Muscle of leg (tissue), 11 donors: ENCODE data around the gene TLK2. TPM values are rescaled to one million over a fixed set of nuclear protein-coding genes. Genes with fewer than 3 reads are reported as not detected.

Experiments
- DNase-seq: peaks from one replicate; pipeline ENCODE4 v3.0.0; 2013
- H3K27ac ChIP-seq: one replicate; pipeline ENCODE4 v1.5.1; 2013; ENCODE audit warnings: mild to moderate bottlenecking, low read length, control low read depth
- H3K27me3 ChIP-seq: one replicate; pipeline ENCODE4 v1.6.1; 2013; ENCODE audit warnings: low read length; ENCODE audit not compliant: control insufficient read depth, insufficient read depth
- H3K36me3 ChIP-seq: one replicate; pipeline ENCODE4 v1.6.1; 2013; ENCODE audit warnings: low read length; ENCODE audit not compliant: control insufficient read depth, insufficient read depth
- H3K4me1 ChIP-seq: one replicate; pipeline ENCODE4 v1.6.1; 2013; ENCODE audit warnings: low read length; ENCODE audit not compliant: control insufficient read depth, insufficient read depth
- H3K4me3 ChIP-seq: one replicate; pipeline ENCODE4 v1.5.1; 2013; ENCODE audit warnings: low read length, control low read depth
- H3K9me3 ChIP-seq: replicated peaks from 2 replicates; pipeline ENCODE4 v1.6.1; 2013; ENCODE audit warnings: low read depth, low read length; ENCODE audit not compliant: control insufficient read depth
- WGBS: methylation state at CpG from one replicate; pipeline ENCODE4 v1.1.5; 2013; ENCODE audit warnings: missing lambda C conversion rate; ENCODE audit not compliant: insufficient coverage; 5-methylcytosine and 5-hydroxymethylcytosine counted together
- polyA plus RNA-seq, 8 donors: library from polyadenylated mRNA; unstranded; fragments of 120-200 nt; gene quantifications; one replicate each; pipeline versions ENCODE4 v1.2.1 to v1.2.3, GENCODE V29; 2013; ENCODE audit warnings: inconsistent platforms in 1 of 8, low replicate concordance in 1 of 8; ENCODE audit not compliant: insufficient read length in 8 of 8, insufficient read depth in 1 of 8
- total RNA-seq: library from RNA; stranded (reverse); fragments of 120-200 nt; gene quantifications from one replicate; pipeline ENCODE4 v1.2.4, GENCODE V29; 2013

Gene TLK2
- total and polyA plus RNA-seq, 9 donors: 36.8 to 51.8 (median 43.8) TPM

DNA sequence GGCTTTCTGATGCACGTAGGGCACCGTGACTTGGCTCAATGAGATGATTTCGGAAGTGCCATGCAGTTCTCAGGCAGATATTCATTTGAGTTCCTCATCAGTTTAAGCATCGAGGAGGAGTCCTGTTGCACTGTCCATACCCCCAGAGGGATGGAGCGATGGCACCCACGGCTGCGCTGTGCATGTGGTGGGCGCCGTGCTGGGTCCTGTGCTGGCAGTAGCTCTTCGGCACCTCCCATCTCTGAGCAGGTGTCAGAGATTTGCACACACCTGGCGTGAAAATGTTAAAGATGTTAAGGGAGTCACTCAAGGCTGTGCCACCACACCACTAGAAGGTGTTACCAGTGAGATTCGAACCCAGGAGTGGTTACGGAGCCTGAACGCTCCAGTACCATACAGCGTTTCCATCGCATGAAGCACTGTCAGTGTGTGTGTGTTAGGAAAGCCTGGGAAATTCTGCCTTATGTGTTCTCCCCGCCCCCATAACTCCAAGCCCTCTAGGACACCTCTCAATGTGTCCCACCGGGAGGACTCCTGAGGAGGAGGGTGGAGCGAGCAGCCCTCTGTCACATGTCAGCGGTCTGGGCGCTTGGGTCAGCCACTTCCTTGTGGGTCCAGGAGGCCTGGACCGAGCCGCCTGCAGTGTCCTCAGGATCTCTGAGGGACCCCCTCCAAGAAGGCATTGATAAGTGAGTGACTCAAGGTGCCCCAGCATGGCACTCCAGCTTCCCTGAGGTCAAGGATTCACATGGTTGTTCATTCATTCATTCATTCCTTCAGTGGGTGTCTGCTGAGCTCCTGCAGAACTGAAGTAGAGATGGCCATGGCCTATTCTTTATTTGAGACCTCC, 152.7 kb downstream of the TLK2 start:
- Histone ChIP-seq H3K4me1 (peaks cover 42% of the 10 kb centered on the region), H3K27me3 (peaks cover 6% of the 10 kb centered on the region), H3K36me3 (peaks cover 2% of the 10 kb centered on the region), H3K27ac (no peak overlapping the region), H3K9me3 (no peaks in the 10 kb centered on the region), H3K4me3 (no peak overlapping the region)
- 84% methylated on average over 12 of the region's 23 CpGs for WGBS
- DNase-seq: no peak

GRCh38 chr17:62631936-62632924, 153.6 kb downstream of the TLK2 start:
- Histone ChIP-seq H3K36me3 (peaks cover 2% of the 10 kb centered on the region), H3K27ac (no peak overlapping the region), H3K9me3 (no peaks in the 10 kb centered on the region), H3K4me1 (peaks cover 33% of the 10 kb centered on the region), H3K27me3 (peaks cover 1% of the 10 kb centered on the region), H3K4me3 (no peak overlapping the region)
- DNase-seq: no peak
- WGBS: 47% methylated on average over 20 of the region's 27 CpGs

DNA sequence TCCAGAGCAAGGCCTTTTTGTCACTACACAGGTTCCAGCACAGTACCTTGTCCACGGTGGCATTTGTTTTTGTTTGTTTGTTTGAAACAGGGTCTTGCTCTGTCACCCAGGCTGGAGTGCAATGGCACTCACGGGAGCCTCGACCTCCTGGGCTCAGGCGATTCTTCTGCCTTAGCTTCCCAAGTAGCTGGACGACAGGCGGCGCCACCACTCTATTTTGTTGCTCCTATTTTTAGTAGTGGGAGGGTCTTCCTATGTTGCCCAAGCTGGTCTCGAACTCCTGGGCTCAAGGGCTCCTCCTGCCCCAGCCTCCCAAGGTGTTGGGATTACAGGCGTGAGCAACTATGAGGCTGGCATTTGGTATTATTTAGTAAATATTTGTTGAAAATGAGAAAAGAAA, 159.2 kb downstream of the TLK2 start:
- no peaks in the 10 kb centered on the region for H3K27me3 ChIP-seq

DNA sequence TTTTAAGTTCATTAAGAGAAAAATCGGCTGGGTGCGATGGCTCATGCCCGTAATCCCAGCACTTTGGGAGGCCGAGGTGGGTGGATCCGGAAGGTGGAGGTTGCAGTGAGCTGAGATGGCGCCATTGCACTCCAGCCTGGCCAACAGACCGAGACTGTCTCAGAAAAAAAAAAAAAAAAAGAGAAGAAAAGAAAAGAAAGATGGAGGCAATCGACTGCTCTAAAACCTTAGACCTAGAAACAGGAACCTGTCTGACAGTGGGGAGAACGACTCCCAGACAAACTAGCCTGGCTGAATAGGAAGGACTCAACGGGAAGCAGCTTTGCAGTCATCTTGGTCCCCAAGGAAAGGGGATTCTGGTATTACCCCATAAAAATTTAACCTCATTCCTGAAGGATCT, 162.5 kb downstream of the TLK2 start:
- no peak overlapping the region for H3K4me3 ChIP-seq
- H3K9me3 ChIP-seq: no peaks in the 10 kb centered on the region
- H3K27me3 ChIP-seq: no peaks in the 10 kb centered on the region
- H3K4me1 ChIP-seq: no peaks in the 10 kb centered on the region
- H3K27ac ChIP-seq: no peak overlapping the region
- H3K36me3 ChIP-seq: no peaks in the 10 kb centered on the region
- 83% methylated on average over 7 of the region's 10 CpGs for WGBS
- DNase-seq: no peak

More for the DNA sequence above, 159.2 kb downstream of the TLK2 start:
- no peak overlapping the region for H3K4me3 ChIP-seq
- no peak for DNase-seq
- no peak overlapping the region for H3K27ac ChIP-seq
- no CpG with 5 or more reads among the region's 9 CpGs for WGBS
- no peaks in the 10 kb centered on the region for H3K36me3 ChIP-seq
- H3K4me1 ChIP-seq: peaks cover 3% of the 10 kb centered on the region
- no peaks in the 10 kb centered on the region for H3K9me3 ChIP-seq

DNA sequence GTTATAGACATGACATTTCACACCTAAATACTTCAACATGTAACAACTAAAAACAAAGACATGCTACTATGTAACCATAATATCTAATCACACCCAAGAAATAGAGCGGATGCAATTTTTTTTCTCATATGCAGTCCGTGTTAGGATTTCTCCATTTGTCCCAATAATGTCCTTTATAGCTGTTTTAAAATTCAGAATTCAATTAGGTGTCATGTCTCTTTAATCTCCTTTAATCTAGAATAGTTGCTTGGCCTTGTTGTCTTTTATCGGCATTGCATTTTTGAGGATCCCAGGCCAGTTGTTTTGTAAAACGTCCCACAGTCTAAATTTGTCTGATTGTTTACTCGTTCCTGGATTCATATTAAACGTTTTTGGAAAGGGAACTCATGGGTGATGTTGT, 163.3 kb downstream of the TLK2 start:
- no CpG with 5 or more reads among the region's 6 CpGs for WGBS
- Histone ChIP-seq H3K27me3 (no peaks in the 10 kb centered on the region), H3K27ac (no peak overlapping the region), H3K36me3 (no peaks in the 10 kb centered on the region), H3K4me3 (no peak overlapping the region), H3K9me3 (no peaks in the 10 kb centered on the region), H3K4me1 (no peaks in the 10 kb centered on the region)
- DNase-seq: no peak

DNA sequence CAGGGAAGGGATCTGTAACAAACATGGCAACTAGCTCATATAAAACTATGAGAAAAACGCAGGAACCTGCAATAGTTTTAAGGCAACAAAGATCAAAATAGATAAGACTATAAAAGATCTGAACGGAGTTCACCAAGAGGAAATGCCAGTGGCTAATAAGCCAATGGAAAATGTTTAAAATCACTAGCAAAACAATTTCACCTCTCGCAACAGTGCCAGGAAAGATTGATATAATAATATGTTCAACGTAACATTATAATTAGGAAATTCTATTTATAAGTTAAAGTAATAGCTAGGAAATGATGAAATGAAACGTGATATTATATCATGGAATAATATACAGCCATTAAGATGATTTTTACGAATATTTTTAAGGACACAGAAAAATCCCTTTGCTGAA, 164.9 kb downstream of the TLK2 start:
- Histone ChIP-seq H3K27me3 (no peaks in the 10 kb centered on the region), H3K4me3 (no peak overlapping the region), H3K27ac (no peak overlapping the region), H3K9me3 (no peaks in the 10 kb centered on the region), H3K4me1 (peaks cover 4% of the 10 kb centered on the region), H3K36me3 (no peaks in the 10 kb centered on the region)
- no peak for DNase-seq
- WGBS: no CpG with 5 or more reads among the region's 6 CpGs

DNA sequence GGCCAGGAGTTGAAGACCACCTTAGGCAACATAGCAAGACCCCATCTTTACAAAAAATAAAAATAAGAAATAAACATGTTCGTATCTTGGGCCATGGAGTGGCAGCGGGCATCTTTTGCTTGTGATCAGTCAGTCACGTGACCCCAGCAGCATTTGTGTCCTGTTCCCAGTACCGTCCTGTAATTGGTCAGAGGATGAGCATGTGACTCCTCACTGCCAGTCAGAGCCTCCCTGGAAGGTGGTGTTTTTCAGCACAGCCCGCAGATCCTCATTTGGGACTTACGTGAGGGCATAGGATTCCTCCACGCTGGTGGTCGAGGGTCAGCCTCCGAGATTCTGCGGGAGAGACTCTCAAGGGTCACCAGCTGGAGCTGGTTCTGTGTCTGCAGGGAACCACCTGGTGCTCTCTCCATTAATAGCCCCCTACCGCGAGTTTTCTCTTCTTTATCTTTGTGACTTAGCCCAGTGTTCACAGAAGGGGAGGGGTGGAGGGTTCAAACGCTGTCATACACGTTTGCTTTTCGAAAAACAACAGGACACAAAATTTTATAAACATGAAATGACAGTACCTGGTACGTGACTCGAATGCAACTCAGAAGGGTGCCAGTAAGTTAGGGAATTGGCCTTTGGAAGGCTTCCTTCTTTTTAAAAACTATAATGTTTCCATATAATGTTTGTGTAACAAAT, 166.0 kb downstream of the TLK2 start:
- H3K27ac ChIP-seq: no peak overlapping the region
- no peaks in the 10 kb centered on the region for H3K36me3 ChIP-seq
- DNase-seq: no peak
- H3K9me3 ChIP-seq: no peaks in the 10 kb centered on the region
- H3K27me3 ChIP-seq: no peaks in the 10 kb centered on the region
- H3K4me3 ChIP-seq: no peak overlapping the region
- 94% methylated on average over 5 of the region's 17 CpGs for WGBS
- H3K4me1 ChIP-seq: peaks cover 10% of the 10 kb centered on the region

DNA sequence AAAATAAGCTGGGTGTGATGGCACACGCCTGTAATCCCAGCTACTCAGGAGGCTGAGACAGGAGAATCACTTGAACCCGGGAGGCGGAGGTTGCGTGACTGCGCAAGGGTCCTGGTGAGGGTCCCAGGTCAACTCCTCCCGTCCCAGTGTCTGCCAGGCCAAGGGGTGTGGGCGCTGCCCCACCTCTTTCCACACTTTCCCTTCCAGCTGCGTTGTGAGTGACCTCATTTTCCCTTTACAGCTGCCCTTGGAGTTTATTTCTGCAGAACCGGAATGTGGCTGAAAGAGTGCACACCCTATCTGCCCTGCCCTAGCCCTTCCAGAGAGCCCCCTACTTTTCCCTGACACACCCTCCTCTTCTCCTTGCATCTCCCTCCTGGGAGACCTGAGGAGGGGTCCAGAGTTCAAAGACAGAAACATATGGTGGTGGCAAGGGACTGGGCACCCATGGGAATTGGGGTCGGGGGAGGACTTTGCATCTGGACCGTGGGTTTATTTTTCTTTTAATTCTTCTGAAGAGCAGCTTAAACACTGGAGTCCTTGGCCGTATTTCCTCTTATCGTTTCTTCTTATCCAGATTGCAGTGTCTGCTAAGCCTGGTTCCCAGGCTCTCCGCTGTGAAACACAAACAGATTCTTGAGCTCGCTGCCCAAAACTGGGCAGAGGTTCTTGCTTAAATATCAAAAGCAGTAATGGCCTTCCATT, 169.8 kb downstream of the TLK2 start:
- peaks cover 2% of the 10 kb centered on the region for H3K36me3 ChIP-seq
- H3K4me1 ChIP-seq: peaks cover 25% of the 10 kb centered on the region
- H3K9me3 ChIP-seq: no peaks in the 10 kb centered on the region
- no peaks in the 10 kb centered on the region for H3K27me3 ChIP-seq
- H3K4me3 ChIP-seq: no peak overlapping the region
- peak overlapping the region; percentile 0 for H3K27ac ChIP-seq
- peak; percentile 71 for DNase-seq
- WGBS: 49% methylated on average over 11 of the region's 15 CpGs

GRCh38 chr17:62648956-62649294, 170.3 kb downstream of the TLK2 start:
- Histone ChIP-seq H3K36me3 (peaks cover 2% of the 10 kb centered on the region), H3K27ac (peak overlapping the region; percentile 0), H3K27me3 (no peaks in the 10 kb centered on the region), H3K4me1 (peaks cover 30% of the 10 kb centered on the region), H3K9me3 (no peaks in the 10 kb centered on the region), H3K4me3 (no peak overlapping the region)
- no peak for DNase-seq
- 58% methylated on average over 6 of the region's 6 CpGs for WGBS
